Hepatocyte (in vitro differentiated cells): ENCODE data around the gene TFCP2L1.

Experiments
- CTCF ChIP-seq: fragments of 200-600 bp; sonication (generic); IDR thresholded peaks from 2 replicates; pipeline ENCODE4 v1.5.1; 2016; ENCODE audit warnings: antibody characterized with exemption, mild to moderate bottlenecking; ENCODE audit not compliant: poor library complexity
- EZH2 ChIP-seq: fragments of 200-600 bp; sonication (generic); IDR thresholded peaks from 2 replicates; pipeline ENCODE4 v1.6.1; 2016; ENCODE audit warnings: antibody characterized with exemption, mild to moderate bottlenecking, borderline replicate concordance

DNA sequence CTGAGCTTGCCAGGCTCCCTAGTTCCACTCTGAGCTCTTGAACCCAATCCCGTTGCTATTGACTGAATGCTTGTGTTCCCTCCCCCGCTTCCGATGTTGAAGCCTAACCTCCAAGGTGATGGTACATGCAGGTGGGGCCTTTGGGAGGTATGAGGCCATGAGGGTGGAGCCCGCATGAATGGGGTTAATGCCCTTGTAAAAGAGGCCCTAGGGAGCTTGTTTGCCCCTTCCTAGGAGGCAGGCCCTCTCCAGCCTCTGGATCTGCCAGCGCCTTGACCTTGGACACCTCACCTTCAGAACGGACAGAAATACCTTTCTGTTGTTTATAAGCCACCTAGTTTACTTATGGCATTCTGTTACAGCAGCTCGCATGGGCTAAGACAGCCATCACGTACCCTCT lies 71.6 kb downstream of the TFCP2L1 start:
- TF ChIP-seq CTCF: no peak
- no peak for TF ChIP-seq EZH2
